Activated CD4-positive, alpha-beta T cell treated with anti-CD3 and anti-CD28 coated beads, Interleukin-2, amount 50 U/mL, for 24 hours (primary cell): Measurements from ENCODE around the gene PARP16.

ENCODE experiments used
- DNase-seq, 2 donors: peaks; one replicate each; pipeline ENCODE4 v3.0.0-alpha.2; 2020; ENCODE audit warnings: low read depth in 1 of 2, low spot score in 1 of 2

Gene PARP16

DNA sequence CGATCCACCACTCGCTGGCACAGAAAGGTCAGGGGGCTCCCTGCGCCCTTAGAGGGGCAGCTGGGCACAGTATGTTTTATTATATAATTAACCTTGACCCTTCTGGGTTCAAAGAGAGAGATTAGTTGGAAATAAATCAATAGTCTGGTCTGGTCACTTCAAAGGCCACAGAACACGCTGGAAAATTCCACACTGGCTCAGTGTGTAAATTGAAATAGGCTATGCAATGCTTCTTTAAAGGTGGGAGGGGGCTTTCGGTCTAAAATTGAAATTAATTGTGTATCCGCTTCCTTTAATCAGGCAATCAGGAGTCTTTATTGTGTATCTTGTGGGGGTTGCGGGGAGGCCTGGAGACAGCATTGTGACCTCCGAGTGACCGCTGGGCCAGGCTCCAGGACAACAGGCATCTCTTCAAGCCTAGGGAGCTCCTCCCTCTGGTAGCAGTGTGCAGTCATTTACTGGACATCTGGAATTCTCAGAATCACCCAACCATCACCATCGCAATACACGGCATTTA, 25.8 kb upstream of the PARP16 start:
- no peak for DNase-seq

DNA sequence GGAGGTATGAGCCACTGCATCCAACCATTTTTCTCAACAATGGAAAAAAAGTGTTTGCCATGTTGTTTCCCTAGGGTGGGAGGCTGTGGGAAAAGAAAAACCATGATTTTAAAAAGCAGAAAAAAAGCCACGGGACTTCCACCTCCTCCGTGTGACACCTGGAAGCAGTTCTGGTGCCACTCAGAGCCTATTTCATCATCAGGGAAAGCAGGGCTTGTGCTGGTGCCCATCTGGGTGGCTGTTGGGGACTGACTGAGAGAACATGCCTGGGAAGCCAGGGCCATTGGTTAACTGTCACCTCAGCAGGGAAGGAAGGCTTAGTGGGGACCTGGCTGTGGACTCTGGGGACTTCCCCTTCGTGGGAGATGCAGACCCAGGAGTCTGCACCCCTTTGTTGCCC, 25.1 kb upstream of the PARP16 start:
- no peak for DNase-seq

DNA sequence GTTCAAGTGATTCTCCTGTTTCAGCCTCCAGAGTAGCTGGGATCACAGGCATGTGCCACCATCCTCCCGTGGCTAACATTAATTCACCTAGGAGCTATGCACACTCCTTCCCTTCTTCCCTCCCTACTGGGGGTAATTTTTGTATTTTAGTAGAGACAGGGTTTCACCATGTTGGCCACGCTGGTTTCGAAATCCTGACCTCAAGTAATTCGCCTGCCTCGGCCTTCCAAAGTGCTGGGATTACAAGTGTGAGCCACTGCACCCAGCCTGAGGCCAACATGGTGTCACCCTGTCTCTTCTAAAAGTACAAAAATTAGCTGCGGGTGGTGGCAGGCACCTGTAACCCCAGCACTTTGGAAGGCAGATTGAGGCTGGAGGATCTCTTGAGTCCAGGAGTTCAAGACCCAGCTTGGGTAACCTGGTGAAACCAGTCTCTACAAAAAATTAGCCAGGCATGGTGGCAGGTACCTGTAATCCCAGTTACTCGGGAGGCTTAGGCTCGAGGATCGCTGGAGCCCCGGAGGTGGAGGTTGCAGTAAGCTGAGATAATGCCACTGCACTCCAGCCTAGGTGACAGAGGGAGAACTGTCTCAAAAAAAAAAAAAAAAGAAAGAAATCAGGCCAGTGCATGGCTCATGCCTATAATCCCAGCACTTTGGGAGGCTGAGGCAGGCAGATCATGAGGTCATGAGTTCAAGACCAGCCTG, 23.9 kb upstream of the PARP16 start:
- no peak for DNase-seq

DNA sequence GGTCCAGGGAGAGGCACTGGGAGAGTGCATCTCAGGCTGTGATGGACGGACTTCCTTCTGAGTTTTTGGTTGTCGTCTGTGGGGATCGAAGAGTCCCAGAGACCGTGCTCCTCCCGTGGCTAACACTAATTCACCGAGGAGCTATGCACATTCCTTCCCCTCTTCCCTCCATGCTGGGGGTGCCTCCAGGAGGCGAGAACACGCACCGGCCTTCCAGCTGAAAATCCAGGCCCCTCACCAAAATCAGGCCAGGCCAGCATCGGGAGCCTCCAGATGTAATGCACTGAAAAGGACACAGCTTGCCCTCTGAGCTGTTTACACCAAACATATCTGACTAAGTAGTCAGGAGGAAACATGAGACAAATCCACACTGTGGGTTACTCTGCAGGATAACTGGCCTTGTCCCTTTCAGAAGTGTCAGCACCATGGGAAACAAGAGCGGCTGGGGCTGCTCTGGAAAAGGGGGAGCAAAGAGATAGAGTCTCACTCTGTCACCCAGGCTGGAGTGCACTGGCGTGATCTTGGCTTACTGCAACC, 23.3 kb upstream of the PARP16 start:
- no peak for DNase-seq

DNA sequence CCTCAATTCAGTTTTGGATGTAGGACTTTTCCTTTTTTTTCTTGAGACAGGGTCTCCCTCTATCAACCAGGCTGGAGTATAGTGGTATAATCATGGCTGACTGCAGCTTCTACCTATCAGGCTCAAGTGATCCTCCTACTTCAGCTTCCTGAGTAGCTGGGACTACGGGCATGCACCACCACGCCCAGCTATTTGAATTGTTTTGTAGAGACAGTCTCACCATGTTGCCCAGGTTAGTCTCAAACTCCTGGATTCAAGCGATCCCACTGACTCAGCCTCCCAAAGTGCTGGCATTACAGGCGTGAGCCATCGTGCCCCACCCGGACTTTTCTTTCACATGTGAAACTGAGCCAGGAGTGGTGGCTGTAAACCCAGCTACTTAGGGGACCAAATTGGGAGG, 21.3 kb upstream of the PARP16 start:
- DNase-seq: no peak

DNA sequence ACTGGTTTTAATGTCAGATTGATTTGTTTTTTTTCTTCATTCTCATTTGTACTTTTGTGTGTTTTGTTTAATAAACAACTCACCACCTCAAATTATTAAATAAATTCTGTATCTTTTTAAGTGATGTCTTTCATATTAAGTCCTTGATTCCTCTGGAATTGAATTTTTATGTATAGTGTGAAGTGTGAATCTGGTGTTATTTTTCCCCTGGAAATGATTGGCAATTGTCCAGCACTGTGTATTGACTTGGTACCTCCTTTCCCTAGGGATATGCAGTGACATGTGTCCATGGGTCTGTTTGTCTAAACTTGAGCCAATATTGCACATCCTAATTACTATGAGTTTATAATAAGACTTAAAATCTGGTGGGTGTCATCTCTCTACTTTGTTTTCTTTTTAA, 19.9 kb upstream of the PARP16 start:
- no peak for DNase-seq

DNA sequence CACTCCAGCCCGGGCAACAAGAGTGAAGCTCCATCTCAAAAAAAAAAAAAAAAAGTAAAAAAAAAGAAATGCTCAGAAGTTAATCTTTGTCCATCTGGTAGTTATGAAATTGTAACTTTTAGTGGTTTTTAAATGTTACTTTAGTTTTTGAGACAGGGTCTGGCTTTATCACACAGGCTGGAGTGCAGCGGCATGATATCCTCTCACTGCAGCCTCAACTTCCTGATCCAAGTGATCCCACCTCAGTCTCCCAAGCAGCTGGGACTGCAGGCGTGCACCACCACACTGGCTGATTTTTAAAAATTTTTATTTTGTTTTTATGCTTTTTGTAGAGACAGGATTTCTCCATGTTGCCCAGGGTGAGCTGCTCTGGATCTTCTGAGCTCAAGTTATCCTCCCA, 19.1 kb upstream of the PARP16 start:
- no peak for DNase-seq

DNA sequence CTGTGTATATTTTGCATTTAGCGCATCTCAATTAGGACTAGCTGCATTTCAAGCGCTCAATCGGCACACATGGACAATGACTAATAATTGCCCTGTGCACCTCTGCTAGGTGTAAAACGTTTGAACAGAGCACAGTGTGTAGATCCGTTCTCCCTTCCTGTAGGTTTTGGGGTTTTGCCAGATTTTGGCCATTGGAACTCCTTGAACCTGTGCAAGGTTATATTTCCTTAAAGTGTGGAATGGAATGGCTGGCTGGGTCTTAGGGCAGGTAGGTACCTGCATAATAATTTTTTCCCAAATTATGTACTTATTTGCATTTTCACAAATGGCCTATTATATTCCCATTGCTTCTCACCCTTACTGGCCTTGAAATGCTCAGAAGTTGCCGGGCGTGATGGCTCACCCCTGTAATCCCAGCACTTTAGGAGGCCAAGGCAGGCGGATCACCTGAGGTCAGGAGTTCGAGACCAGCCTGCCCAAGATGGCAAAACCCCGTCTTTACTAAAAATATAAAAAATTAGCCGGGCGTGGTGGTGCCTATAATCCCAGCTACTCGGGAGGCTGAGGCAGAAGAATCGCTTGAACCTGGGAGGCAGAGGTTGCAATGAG, 18.6 kb upstream of the PARP16 start:
- DNase-seq: no peak

DNA sequence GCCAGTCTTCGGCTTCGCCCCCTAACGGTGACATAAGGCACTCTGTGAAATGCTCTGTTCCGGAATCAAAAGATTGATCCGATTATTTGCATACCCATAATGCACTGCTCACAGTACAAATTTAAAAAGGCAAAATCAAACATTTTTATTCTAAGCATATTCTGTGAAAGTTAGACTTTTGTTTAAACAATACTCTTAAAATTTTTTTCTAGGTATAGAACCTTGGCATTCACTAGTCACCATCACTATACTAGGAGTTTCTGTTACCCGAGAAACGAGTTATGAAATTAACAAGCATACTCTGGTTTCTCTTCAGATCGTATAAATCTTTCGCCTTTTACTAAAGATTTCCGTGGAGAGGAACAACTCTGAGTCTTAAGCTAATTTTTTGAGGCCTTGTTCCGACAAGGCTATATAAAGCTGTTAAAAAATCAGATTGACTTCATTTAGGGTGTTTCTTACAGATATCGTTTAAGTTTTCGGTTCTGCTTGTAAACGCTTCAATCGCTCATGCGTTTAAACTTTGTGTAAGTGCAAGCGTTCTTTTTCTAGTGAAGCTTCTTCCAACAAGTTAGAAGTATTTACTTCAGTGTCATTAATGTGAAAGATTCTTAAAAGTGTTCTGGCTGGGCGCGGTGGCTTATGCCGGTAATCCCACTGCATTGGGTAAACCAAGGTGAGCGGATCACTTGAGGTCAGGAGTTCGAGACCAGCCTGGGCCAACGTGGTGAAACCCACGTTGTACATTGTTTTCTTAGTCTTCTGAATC, 17.9 kb upstream of the PARP16 start, which contains the start of gene RNU5B-1:
RNU5B-1 (plus strand) TSS at position 297 of the 769 bp plus-strand sequence.
- peak; percentile 61 to 85 for DNase-seq

DNA sequence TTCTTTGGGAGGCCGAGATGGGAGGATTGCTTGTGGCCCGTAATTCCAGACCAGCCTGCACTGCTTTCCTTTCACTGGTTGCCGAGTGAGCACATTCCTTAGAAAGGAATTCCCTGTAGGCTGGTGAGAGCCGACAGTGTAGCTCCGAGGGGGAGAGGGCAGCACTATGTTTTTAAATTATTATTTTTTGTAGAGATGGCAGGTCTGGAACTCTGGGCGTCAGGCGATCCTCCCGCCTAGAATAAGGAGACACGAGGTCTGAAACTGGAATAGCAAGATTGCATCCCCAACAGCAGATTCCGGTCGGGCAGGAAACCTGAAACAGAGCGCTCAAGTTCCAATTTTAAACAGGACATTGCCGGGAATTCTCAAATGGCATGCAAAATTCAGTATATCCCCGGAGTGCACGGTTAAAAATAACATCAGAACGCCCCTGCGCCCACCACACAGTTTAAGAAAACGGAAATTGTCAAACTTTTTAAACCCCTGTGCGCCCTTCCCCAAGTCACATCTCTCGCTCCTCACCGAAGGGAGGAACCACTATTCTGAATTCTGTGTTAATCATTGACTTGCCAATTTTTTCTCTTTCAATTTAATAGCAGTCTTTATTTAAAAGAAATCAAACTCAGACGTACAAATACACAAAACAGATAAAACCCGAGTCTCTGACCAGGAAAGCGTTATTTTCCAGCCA, 17.2 kb upstream of the PARP16 start:
- no peak for DNase-seq

DNA sequence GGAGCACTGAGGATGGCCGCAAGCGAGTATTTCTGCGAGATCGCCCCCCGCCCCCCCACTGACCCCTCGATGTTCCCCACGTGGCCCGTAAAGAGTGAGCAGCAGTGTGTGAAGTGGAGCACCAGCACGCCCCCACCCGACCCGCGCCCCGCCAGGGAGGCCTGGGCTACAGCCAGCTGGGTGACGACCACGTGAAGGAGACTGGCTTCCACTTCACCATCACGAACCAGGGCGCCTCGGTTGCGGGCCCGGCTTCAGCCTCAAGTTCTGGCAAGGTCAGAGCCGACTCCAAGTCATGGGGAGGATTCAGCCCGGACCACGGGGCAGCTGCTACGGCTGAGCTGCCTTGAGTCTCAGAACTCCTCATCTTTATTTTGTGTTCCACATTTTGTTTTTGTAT, 15.4 kb upstream of the PARP16 start:
- DNase-seq: no peak

DNA sequence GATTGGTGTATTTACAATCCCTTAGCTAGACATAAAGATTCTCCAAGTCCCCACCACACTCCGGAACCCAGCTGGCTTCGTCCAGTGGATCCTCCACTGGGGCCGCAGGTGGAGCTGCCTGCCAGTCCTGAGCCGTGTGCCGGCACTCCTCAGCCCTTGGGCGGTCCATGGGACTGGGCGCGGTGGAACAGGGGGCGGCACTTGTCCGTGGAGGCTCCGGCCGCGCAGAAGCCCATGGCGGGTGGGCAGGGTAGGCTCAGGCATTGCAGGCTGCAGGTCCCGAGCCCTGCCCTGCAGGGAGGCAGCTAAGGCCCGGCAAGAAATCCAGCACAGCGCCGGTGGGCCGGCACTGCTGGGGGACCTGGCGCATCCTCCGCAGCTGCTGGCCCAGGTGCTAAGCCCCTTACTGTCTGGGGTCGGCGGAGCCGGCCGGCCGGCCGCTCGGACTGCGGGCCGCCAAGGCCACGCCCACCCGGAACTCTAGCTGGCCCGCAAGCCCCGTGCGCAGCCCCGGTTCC, 14.3 kb upstream of the PARP16 start:
- no peak for DNase-seq

DNA sequence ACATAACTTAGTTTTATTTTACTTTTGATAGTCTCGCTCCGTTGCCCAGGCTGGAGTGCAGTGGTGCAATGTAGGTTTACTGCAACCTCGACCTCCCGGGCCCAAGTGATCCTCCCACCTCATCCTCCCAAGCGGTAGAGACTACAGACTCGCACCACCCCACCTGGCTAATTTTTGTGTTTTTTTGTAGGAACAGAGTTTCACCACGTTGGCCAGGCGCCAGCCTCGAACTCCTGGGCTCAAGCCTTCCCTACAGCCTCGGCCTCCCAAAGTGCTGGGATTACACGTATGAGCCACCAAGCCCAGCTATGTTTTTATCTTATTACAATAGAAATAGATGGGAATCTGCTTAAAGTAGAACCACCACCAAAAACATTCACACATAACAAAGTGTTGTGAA, 12.0 kb upstream of the PARP16 start:
- DNase-seq: no peak

DNA sequence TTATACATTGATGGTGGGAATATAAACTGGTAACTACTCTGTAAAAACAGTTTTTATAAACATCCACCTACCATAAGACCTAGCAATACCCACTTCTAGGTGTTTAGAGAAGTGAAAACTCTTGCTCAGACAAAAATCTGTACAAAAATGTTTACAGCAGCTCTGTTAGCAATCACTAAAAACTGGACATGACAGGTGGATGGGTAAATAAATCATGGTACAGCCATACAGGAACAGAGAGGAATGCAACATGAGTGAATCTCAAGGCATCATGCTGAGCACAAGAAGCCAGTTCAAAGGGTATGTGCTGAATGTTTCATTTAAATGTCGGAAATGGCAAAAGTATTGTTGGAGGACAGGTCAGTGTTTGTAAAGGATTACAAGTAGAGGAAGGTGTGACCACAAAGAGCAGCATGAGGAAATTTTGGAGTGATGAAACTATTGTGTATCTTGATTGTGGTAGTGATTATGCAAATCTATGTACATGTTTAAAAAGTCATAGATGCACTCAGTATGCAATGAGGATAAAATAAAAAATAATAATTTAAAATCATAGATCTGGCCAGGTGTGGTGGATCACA, 6.3 kb upstream of the PARP16 start:
- no peak for DNase-seq

DNA sequence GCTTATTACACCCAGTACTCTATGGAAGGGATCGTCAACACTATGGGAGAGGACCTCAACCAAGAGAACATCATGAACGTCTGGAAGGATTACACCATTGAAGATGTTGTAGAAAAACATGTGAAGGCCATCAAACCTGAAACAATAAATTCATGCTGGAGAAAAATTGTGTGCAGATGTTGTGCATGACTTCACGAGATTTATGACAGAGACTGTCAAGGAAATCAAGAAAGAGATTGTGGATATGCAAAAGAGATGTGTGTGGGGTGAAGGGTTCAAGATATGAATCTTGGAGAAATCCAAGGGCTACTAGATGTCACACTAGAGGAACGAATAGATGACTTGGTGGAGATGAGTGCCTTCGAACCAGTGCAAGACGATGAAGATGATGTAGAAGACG, 3.5 kb upstream of the PARP16 start:
- no peak for DNase-seq

DNA sequence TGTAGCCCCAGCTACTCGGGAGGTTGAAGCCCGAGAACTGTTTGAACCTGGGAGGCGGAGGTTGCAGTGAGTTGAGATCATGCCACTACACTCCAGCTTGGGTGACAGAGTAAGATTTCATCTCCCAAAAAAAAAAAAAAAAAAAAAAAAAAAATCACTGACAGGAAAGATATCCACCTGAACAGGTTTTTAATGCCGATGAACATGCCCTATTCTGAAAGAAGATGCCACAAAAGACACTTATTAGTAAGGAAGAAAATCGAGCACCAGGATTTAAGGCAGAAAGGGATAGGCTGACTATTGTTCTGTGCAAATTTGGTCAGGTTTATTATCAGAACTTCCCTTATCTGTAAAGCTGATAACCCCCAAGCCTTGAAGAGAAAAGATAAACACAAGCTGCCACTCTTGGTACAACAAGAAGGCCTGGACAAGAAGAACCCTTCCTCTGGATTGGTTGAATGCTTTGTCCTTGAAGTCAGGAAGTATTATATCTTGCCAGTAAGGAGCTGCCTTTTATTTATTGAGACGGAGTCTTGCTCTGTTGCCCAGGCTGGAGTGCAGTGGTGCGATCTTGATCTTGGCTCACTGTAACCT, 2.7 kb upstream of the PARP16 start:
- DNase-seq: no peak

DNA sequence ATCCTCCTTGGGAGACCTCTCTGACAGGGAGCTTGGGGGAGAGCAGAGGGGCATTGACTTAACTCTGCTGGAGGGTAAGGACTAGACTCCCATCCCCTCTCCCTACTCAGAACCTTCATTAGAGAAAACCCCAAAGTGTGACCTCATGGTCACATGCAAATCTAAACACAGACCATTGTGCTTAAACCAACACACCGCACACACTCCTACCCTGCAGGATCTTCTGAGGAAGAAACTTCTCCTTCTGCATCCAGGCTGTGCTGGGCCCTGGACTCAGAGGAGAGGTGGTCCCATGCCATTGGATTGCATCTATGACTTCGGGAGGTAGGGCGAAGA, 805 bp upstream of the PARP16 start:
- DNase-seq: no peak

DNA sequence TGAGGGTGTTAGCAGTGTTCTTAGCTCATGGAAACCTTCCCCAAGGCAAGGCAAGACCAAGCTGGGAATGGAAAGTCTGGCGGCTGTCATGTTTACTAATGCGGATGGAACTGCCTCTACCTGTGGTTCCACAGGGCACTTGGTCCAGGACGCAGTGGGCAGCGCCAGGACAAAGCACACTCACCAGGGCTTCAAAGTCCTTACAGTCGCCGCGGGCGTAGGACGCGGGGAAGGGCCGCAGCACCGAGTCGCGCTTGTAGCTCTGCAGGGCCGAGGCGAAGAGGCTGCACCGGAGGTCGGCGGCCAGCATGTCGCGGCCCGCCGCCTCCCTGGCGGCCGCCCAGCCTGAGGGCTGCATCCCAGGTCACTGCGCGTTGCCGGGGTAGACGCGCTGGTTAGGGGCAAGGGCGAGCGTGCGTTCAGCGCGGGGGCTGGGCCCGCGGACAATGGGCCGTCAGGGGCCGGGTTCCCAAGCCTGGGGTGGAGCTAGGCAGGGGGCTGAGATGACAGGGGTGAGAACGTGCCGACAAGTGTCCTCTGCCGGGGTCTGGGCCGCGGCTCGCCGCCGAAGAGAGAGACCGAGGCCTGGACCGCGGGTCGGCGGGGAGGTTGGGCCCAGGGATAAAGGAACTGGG, 497 bp downstream of the PARP16 start:
- no peak for DNase-seq

DNA sequence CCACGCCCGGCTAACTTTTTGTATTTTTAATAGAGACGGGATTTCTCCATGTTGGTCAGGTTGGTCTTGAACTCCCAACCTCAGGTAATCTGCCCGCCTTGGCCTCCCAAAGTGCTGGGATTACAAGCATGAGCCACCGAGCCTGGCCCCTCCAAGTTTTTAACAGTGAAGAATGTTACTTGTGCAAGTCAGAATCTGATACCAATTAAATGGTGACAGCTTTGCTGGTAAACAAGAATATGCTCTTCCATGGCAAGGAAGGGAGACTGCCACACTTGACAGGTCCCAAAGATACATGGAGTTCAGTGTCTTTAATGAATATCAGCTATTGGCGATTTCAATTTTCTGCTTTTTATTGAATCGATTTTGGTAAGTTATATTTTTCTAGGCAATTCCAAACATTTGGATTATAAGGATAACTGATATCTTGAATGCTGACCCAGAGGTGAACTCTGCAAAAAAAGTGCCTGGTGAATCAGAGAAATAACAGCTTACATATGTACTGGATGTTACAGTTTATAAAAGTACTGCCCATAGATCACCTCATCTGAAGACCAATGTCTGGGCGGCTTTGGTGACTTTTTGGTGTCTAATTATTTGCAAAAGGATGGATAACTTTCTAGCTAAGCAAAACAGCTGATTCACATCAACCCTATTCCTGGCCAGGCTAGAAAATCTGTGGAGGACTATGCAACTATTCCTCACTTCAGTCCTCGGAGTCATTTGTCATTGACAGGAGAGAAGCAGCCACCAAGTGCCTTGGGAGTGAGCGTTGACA, 1.2 kb downstream of the PARP16 start:
- no peak for DNase-seq
